K562 (cell line): ENCODE data around the gene MTERF4. TPM values are rescaled to one million over a fixed set of nuclear protein-coding genes. Genes with fewer than 3 reads are reported as not detected.

Source experiments
- CBFB ChIP-seq: sonication (generic); formaldehyde crosslinking; IDR thresholded peaks from 2 replicates; pipeline ENCODE4 v1.4.0; 2020; ENCODE audit warnings: mild to moderate bottlenecking, missing genetic modification reagents
- CBX2 ChIP-seq: fragments of 200-600 bp; sonication (generic); IDR thresholded peaks from one replicate; pipeline ENCODE4 v1.6.1; 2012; ENCODE audit warnings: mild to moderate bottlenecking, low read length, inconsistent platforms; ENCODE audit not compliant: insufficient read depth, poor library complexity, severe bottlenecking
- E2F3 ChIP-seq: fragments of 250-450 bp; sonication (Bioruptor Pico); IDR thresholded peaks from 2 replicates; pipeline ENCODE4 v1.4.0; 2020; ENCODE audit warnings: mild to moderate bottlenecking
- EZH2 ChIP-seq: IDR thresholded peaks from 2 replicates; pipeline ENCODE4 v1.6.1; 2012; ENCODE audit warnings: low read depth, mild to moderate bottlenecking, inconsistent platforms, low read length, borderline replicate concordance
- FOXJ2 ChIP-seq: fragments of 200-800 bp; sonication (Bioruptor generic); IDR thresholded peaks from 2 replicates; pipeline ENCODE4 v1.6.1; 2016; ENCODE audit warnings: missing genetic modification characterization, missing compliant biosample characterization
- HDAC1 ChIP-seq, 2 experiments: fragments of 450-650 bp; IDR thresholded peaks; 2 replicates each; pipeline ENCODE4 v1.6.1; 2016 to 2017; ENCODE audit warnings: inconsistent platforms in 1 of 2, mild to moderate bottlenecking in 1 of 2, moderate library complexity in 1 of 2
- ZNF121 ChIP-seq: sonication (generic); formaldehyde crosslinking; conservative IDR thresholded peaks from 2 replicates; pipeline ENCODE4 v1.8.0; 2022; ENCODE audit warnings: missing genetic modification reagents
- ZNF407 ChIP-seq: fragments of 450-650 bp; IDR thresholded peaks from 2 replicates; pipeline ENCODE4 v1.6.1; 2016; ENCODE audit warnings: low read depth
- polyA plus RNA-seq, 8 experiments: library from polyadenylated mRNA; depleted of rRNA in 4 of 8; stranded (reverse) in 5 of 8; unstranded in 3 of 8; fragments of >200 nt; fragmentation: Nextera tagmentation in 2 of 8; fragmentation: Illumina TruSeq in 1 of 8; extraction: Ambion mirVana in 2 of 8; extraction: Trizol in 1 of 8; gene quantifications; 2 replicates each; pipeline versions ENCODE4 v1.2.1 to v1.2.3, GENCODE V29; 2011 to 2014; ENCODE audit warnings: inconsistent platforms in 1 of 8, missing spikeins in 1 of 8
- total RNA-seq, 7 experiments: library from RNA; depleted of rRNA in 6 of 7; stranded (reverse); fragments of >200 nt in 6 of 7; fragmentation: Illumina TruSeq in 2 of 7; extraction: Trizol in 2 of 7; gene quantifications; 2 replicates each; pipeline versions ENCODE4 v1.2.1 to v1.2.3, GENCODE V29; 2011 to 2021; ENCODE audit warnings: low replicate concordance in 1 of 7
- TF ChIP-seq, protein P1 (sequence below): fragments of 200-800 bp; sonication (Bioruptor generic); IDR thresholded peaks from 2 replicates; pipeline ENCODE4 v1.6.1; 2017; ENCODE audit warnings: missing genetic modification characterization, missing compliant biosample characterization
- TF ChIP-seq, protein P2 (sequence below): sonication (generic); formaldehyde crosslinking; IDR thresholded peaks from 2 replicates; pipeline ENCODE4 v1.5.0; 2020; ENCODE audit warnings: missing genetic modification reagents
- TF ChIP-seq, protein P3 (sequence below): fragments of 450-650 bp; IDR thresholded peaks from 2 replicates; pipeline ENCODE4 v1.6.1; 2016

MTERF4 gene
- total and polyA plus RNA-seq, 9 of the 15 experiments (the other 6 are each of a cell fraction or from before 2014, with no cell fraction given), result 15.3 to 29.6 (median 21.2) TPM

- TF ChIP-seq HDAC1 (IDR thresholded peaks at IDR 0.05) (peak in 1 of 2 experiments; percentile 9; a peak in 1 of 4 replicates), ZNF121 (CRISPR knock-in tag) (no peak), EZH2 (no peak), CBX2 (no peak), FOXJ2 (tag) (no peak), E2F3 (CRISPR knock-in tag) (peak; percentile 87), CBFB (CRISPR knock-in tag) (no peak), ZNF407 (peak; percentile 91)
- TF ChIP-seq, protein P1, sequence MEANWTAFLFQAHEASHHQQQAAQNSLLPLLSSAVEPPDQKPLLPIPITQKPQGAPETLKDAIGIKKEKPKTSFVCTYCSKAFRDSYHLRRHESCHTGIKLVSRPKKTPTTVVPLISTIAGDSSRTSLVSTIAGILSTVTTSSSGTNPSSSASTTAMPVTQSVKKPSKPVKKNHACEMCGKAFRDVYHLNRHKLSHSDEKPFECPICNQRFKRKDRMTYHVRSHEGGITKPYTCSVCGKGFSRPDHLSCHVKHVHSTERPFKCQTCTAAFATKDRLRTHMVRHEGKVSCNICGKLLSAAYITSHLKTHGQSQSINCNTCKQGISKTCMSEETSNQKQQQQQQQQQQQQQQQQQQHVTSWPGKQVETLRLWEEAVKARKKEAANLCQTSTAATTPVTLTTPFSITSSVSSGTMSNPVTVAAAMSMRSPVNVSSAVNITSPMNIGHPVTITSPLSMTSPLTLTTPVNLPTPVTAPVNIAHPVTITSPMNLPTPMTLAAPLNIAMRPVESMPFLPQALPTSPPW (CRISPR knock-in tag), result no peak
- TF ChIP-seq, protein P2, sequence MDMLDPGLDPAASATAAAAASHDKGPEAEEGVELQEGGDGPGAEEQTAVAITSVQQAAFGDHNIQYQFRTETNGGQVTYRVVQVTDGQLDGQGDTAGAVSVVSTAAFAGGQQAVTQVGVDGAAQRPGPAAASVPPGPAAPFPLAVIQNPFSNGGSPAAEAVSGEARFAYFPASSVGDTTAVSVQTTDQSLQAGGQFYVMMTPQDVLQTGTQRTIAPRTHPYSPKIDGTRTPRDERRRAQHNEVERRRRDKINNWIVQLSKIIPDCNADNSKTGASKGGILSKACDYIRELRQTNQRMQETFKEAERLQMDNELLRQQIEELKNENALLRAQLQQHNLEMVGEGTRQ (CRISPR knock-in tag), result no peak
- TF ChIP-seq, protein P3, sequence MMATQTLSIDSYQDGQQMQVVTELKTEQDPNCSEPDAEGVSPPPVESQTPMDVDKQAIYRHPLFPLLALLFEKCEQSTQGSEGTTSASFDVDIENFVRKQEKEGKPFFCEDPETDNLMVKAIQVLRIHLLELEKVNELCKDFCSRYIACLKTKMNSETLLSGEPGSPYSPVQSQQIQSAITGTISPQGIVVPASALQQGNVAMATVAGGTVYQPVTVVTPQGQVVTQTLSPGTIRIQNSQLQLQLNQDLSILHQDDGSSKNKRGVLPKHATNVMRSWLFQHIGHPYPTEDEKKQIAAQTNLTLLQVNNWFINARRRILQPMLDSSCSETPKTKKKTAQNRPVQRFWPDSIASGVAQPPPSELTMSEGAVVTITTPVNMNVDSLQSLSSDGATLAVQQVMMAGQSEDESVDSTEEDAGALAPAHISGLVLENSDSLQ, result peak; percentile 98
Observed at GRCh38 chr2:241148891-241149674, 47.0 kb upstream of the MTERF4 start, which contains the start of gene PASK (continued).
